ENCODE data around the gene DYRK4.

DYRK4 gene

DNA sequence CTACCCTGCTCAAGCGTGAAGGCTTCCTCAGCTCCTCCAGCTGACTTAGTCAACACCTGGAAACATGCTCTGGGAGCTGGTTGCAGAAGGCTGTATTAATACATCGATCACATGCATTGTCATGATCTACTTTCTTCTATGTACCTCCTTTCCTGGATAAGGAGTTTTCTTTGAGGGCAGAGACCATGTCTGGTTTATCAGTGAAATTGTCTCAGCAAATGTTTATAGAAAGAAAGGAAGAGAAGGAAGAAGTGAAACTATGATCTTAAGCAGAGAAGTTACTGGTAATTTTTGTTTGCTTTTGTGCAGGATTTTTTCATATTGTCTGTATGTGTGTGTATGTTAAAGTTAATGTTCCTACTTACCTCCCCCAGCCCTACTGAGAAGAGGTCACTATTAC, 4.5 kb downstream of the DYRK4 start:
- FAIRE-seq = no peak

GRCh38 chr12:4567073-4567881, 5.3 kb downstream of the DYRK4 start:
- no peak for FAIRE-seq

DNA sequence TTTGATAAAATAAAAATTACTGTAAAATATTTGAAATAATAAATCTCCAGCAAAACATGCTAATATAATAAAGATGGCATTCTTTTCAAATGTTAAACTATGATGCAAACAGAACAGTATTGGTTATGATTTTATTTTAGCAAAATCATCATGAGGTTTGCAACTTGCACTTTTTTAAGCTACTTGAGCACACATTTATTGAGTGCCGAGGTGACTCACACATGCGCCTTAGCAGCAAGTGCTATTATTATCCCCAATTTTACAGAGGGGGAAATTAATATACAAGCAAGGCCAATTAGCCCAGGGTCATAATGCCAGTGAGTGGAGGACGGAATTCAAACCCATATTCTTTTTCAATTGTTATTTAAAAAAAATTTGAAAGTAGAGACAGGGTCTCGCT, 7.3 kb downstream of the DYRK4 start:
- peak; percentile 48 for FAIRE-seq

DNA sequence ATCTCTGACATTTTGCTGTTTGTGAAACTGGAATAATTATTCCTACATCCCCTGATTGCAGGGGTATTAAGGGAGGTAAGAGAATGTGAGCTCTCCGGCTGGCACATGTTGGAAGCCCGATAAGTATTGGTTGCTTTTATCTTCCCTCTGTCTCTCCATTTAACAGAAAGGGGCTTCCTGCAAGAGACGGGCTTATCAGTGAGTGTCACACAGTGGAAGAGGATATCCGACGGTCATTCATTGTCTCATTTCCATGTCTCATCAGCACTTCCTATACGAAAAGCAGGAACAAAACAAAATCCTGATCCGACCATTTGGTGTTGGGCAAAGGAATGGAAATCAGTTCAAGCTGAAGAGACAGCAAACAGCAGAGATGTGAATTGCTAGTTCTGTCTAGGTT, 10.7 kb downstream of the DYRK4 start:
- FAIRE-seq = no peak

DNA sequence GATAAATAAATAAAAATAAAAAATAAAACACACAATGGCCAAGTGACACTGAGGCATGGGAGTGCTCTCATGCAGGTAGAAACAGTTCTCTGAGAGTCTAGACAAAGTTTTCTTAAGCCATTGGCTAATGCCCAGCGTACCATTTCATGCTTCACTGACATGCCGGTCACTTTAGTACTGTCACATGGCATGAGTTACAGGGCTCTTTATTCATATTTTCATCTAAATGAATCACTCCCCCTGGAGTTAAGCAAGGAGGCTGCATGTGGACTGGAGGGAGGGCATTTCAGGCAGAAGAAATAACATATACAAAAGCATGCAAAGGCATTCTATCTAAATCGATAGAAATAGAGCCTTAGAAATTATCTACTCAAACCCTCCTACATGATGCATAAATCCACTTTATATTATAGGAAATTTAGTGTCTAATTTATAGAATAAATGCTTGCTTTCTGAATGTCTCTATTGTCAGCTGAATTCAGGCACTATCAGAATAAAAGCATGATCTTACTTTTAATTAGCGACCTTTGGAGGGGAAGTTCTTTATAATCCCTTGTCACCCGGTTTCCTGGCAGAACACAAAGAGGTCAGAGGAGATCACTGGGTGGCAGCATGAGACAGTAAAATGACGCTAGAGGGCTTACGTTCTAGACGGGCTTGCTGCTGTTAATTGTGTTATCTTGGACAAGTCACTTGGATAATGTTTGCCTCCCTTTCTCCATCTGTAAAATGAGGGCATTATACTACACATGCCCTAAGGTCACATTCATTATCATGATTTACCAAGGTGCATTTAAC, 17.5 kb downstream of the DYRK4 start:
- FAIRE-seq = no peak

DNA sequence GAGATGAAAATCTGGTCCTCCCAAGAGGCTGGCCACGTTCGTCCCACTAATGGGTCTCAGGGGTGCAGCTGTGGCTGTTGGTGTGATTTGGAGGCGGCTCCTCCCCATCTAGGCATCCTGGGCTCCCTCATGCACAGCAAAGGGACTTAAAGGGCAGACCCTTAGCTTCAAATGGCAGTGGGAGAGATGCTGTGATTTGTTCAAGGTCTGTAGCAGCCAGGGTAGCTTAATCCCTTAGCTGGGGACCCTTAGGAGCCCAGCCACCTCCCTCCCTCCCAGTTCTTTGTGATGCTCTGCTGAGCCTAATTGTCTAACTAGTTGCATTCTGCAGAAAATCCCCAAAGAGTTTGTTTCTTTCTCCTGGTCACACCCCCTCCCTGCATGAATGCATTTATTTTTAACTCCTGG, 18.3 kb downstream of the DYRK4 start:
- FAIRE-seq = no peak

- no peak for FAIRE-seq
Measured at GRCh38 chr12:4584281-4584680, 22.3 kb downstream of the DYRK4 start.

GRCh38 chr12:4584896-4585295, 22.9 kb downstream of the DYRK4 start:
- FAIRE-seq = no peak

DNA sequence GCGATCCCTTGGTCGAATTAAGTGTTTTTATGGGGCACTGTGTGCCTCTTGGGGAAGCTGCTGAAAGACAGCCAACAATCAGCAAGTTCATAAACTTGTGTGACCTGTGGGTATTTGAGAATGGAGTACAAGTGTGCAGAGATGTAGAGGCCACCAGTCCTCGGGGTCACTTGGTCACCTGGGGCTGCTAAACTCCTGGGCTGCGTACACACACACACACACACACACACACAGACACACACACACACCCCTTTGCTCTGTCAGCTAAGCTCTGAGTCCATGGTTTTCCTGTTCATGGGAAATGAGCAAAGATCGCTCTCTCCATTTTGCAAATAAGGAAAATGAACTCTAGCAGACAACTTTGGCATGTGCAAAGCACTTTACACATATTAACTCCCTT, 24.5 kb downstream of the DYRK4 start:
- FAIRE-seq = no peak

DNA sequence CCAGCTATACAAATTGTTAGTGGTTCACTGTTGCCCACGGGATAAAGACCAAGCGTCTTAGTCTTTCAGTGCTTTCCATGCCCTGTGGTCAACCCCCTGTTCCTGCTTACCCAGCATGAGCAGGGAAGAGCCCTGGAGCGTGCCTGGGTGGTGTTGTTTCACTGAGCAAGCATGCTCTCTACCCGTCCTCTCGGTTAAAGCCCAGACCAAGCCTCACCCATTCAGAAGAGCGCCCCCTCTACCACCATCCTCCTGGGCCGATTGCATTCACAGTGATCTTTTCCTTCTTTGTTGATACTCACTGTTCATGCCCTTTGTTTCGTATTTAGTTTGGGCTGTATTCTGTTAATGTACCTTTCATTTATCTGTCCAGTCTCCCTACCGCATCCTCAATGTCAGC, 25.1 kb downstream of the DYRK4 start:
- FAIRE-seq = no peak

DNA sequence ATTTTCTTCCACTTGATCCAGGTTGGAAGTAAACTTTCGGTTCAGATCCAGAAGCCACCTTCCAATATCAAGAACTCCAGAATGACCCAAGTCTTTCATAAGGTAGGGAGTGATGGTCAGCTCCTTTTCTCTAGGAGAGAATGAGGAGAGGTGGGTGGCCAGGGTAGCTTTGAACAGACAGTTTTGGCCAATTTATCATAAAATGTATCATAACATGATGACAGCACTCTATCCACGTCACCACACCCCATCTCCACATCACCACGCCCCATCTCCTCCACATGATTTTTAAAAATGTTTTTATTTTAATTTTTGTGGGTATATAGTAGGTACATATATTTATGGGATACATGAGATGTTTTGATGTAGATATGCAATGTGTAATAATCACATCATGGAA, 26.9 kb downstream of the DYRK4 start:
- no peak for FAIRE-seq

DNA sequence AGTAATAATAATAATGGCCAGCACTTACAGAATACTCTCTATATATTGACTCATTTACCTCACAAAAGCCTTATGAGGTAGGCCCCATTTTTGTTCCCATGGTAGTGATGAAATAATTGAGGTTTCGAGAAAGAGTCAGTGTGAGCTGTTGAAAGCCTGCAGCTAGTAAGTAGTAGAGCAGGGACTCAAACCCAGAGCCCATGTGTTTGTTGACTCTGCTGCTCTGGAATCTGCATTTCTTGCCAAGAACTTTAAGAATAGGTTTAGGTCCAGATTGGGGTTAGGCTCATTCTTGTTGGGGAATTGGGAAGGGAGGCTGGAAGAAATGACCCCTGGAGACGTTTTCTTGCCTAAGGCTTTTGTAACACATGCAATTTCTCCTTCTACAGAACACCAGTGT, 27.9 kb downstream of the DYRK4 start:
- FAIRE-seq = no peak

GRCh38 chr12:4591180-4591687, 29.2 kb downstream of the DYRK4 start:
- no peak for FAIRE-seq

DNA sequence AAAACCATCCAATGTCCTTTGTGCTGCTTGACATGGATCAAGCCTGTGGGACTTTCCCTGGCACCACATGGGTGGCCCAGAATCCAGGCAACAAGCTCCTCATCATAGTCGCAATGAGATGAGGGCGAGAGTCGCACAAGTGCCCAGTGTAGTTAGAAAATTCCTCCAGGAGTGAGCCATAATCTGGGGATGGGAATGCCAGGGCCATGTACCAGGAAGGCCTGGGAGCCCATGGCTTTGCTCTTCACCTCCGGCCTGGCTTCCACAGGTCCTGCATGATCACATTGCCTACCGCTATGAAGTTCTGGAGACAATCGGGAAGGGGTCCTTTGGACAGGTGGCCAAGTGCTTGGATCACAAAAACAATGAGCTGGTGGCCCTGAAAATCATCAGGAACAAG, 33.9 kb downstream of the DYRK4 start:
- no peak for FAIRE-seq

GRCh38 chr12:4603421-4603820, 41.4 kb downstream of the DYRK4 start:
- FAIRE-seq = no peak

DNA sequence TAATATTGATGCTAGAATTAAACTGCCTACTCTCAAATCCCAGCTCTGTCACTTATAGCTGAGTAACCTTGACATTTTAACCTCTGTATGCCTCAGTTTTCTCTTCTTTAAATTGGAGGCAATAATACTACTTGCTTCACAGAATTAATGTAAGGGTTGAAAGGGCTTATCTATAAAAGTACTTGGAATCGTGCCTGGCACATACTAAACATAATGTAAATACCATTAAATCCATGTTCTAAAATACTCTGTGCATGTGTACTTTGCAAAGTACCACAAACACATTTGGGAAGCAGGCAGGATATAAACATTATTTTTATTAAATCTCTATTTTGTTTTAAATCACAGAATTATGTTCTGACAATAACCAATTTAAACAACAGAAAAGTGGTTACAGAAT, 41.9 kb downstream of the DYRK4 start:
- no peak for FAIRE-seq

DNA sequence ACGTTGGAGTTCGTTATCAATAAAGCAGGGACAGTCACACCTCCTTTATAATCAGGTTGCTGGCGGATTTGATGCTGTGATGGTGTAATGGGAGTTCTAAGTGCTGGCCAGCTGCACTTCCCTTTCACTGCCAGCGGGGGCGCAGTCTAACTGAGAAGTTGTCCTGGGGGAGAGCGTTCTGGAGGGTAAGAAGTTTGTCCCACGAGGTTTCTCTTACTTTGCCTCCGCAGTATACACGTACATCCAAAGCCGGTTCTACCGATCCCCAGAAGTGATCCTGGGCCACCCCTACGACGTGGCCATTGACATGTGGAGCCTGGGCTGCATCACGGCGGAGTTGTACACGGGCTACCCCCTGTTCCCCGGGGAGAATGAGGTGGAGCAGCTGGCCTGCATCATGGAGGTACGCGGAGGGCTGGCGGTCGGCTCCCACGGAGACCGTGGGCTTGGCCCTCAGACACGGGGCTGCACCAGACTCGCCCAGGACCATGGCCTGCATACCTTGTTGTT, 42.7 kb downstream of the DYRK4 start:
- FAIRE-seq = peak; percentile 90

- FAIRE-seq = no peak
Measured at GRCh38 chr12:4607056-4607455, 45.0 kb downstream of the DYRK4 start.

- no peak for FAIRE-seq
Measured at GRCh38 chr12:4609071-4609470, 47.1 kb downstream of the DYRK4 start.

- no peak for FAIRE-seq
Measured at GRCh38 chr12:4610481-4610880, 48.5 kb downstream of the DYRK4 start.

DNA sequence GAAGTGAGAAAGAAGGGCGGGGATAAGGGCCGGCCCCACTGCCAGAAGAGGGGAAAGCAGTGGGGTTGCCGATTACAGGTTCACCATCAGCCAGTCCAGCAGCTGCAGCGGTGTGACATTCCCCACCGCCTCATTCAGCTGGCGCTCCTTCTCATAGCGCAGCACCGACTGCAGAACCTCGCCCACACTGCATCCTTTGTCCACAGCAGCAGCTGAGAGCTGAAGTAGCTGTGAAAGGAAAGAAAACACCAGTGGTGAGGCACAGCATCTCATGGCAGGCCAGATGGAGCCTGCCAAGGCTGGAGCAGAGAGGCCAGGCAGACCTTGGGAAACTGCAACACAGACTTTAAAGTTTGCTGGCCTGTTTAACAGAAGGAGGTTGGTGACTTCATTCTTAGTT, 53.7 kb downstream of the DYRK4 start:
- FAIRE-seq = no peak

GRCh38 chr12:4621511-4621910, 59.5 kb downstream of the DYRK4 start:
- FAIRE-seq = no peak

GRCh38 chr12:4626543-4626942, 64.5 kb downstream of the DYRK4 start:
- FAIRE-seq = no peak

DNA sequence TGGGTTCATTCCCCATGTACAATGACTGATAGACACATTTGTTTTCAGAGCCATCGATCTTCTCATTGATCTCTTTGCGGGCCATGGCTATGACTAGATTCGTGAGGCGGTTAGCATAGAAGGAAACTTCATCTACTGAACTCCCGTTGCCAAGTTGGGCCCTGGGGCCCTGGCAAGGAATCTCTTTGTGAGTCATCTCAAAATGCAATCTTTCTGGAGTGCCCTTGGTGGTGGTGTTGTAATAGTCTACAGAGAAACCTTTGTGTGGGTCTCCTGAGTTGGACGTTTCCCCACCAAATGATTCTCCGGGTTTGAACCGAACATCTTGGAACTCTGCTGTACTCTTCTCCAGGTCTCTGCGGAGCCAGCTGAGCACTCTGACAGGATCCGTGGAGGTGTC, 66.4 kb downstream of the DYRK4 start:
- FAIRE-seq = no peak
